Stimulated activated CD4-positive, alpha-beta T cell treated with anti-CD3 and anti-CD28 coated beads, Interleukin-1b, Interleukin-23, amount 100 ng/mL, for 4 hours (primary cell): ENCODE data around the gene PHF12.
A peak's percentile ranks its signal among the peaks of the same experiment; 100 is the strongest.
"Not testable (repeated sequence)": the region's sequence is repeated elsewhere in the genome, so short reads cannot be mapped to it uniquely, and the experiment has no call there.

Experiments
- DNase-seq, 2 donors: peaks; one replicate each; pipeline ENCODE4 v3.0.0-alpha.2; 2020; ENCODE audit warnings: low read depth in 2 of 2

The PHF12 gene

DNA sequence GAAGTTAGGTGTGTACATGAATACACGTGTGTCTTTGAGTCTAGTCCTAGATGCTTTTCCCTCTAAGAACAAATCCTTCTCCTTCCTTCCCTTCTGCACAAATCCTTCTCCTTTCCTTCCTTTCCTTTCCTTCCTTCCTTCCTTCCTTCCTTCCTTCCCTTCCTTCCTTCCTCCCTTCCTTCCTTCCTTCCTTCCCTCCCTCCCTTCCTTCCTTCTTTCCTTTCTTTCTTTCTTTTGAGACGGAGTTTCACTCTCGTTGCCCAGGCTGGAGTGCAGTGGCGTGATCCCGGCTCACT is 47.8 kb downstream of the PHF12 start:
- DNase-seq: not testable (repeated sequence)

DNA sequence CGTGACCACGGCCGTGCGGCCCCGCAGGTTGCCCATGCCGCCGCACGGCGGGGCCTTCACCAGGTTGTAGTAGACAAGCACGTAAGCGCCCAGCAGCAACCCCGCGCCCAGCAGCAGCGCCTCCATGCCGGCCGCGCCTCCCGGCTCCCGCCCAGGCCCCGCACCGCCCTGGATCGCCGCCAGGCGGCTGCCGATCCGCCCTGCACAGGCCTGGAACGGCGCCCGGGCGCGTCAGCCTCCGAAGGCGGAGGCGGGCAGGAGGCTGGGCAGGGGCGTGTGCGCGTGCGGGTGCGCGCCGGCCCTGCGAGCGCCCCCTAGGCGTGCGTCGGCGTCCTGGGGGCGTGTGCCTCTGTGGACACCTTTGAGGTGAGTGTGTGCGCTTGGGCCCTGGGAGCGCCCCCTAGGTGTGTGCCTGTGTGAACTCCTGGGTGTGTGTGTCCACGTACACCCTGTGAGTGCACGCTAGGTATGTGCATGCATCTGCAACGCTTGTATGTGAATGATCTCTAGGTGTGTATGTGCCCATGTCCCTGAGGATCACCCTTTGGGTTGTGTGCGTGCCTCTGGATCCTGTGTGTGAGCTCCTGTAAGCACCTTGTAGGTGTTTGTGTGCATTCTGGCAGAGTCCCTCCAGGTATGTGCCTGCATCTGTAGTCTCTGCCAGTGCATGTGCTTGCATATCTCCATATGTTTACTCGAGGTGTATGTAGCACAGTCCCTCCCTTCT is 48.3 kb downstream of the PHF12 start, which contains the start of gene DHRS13:
Gene DHRS13 (minus strand): TSS at position 261 of the 727 bp plus-strand sequence. CDS start 135 bp downstream, at position 126.
- peak; percentile 90 to 95 for DNase-seq

DNA sequence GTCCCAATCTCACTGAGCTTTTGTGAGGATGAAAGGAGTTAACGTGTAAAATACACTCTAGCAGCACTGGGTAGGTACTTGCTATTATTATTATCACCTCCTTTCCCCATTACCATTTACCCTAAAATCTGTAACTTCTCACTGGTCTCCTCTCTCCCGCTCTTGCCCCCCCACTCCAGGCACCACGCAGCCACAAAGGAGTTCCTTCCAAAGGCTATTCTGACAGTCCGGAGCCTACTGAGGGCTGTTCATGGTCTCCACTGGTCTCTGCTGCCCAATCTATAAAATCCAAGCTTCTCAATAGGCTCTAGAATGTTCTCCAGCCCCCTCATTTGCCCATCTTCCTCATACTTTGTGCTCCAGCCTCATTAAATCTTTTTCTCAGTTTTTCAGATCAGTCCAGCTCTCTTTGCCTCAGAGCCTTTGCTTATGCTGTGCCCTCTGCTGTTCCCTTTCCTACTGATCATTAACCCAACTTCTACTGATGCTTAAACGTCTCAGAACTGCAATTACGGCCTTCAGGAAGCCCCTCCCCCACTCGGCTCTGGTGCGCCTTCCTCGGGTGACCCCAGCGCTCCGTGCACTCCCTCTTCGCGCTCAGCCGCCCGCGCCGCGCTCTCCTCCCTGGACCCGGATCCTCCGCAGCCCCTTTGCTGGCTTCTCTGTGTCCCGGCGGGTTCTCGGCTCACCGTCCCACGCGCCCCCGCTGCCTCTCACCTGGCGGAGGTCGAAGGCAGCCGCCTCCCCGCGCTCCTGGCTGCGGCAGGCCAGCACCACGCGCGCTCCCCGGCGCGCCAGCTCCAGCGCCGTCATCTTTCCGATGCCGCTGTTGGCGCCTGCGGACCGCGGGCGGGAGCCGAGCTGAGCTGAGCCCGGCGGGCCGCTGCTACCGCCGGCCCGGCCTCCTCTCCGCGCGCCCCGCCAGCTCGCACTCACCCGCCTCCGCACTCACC is 49.2 kb downstream of the PHF12 start:
- peak; percentile 18 to 52 for DNase-seq

DNA sequence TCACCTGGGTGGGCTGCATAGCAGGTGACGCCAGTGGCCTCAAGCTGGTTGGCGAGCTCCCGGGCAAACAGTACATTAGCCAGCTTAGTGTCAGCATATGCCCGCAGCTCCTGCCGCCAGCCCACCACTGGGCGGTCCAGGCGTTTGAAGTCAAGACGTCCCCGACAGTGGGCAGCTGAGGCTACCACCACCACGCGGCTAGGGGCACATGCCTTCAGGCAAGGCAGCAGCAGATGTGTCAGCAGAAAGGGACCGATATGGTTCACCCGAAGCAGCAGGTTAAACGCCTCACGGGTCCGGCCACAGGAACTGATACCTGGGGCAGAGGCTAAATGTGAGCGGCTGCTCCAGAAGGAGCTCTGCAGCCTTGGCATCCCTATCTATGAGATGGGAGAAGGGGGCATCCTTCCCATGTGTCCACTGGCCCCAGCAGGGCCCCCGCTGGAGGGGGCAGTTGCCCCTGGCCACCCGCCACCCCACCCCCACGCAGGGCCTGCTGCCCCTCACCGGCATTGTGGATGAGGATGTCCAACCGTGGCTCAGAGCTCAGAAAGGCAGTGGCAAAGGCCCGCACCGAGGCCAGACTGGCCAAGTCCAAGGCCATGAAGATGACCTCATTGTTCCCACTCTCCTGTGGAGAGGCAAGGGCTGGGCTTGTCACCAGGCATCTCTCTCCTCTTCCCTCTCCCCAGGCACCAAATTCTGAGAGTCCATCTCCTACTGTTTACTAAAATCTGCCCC is 50.2 kb downstream of the PHF12 start:
- DNase-seq: no peak

DNA sequence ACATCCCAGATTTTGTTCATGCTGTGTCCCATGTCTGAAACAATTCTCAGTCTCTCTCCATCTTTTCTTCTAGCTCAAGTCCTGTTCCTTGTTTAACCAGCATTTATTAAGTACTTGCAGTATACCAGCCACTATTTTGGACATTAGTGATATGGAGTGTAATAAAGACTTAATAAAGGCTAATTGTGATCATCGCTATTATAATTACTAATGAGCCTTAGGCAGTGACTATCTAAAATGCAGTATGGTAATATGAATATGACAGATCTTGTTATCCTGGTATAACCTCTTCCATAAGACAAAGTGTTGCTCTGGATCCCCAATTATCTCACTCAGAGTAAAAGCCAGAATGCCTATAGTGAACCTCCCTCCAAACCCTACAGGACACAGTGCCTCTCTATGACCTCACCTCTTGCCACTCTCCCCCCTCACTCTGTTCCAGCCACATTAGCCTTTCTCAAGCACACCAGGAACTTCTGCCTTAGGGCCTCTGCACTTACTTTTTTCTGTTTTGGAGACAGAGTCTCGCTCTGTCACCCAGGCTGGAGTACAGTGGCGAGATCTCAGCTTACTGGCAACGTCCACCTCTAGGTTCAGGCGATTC is 52.0 kb downstream of the PHF12 start:
- no peak for DNase-seq

DNA sequence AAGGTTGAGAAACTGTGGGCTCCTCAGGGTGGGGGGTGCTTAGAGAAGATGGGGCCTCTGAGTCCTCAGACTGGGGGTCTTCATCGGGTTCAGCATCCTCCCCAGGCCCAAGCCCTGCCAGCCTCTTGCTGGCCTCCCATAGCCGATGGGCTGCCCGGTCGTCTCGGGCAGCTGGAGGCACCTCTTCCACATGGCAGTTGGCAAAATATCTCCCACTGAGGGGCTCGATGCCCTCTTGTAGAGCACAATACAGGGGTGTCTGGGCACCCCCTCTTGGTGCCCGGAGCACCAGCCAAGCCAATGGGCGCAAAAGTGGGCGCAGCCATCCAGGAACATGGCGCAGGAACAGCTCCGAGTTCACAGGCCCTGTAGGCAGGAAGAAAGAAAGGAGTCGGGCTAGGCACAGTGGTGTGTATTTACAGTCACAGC is 52.8 kb downstream of the PHF12 start:
- no peak for DNase-seq

DNA sequence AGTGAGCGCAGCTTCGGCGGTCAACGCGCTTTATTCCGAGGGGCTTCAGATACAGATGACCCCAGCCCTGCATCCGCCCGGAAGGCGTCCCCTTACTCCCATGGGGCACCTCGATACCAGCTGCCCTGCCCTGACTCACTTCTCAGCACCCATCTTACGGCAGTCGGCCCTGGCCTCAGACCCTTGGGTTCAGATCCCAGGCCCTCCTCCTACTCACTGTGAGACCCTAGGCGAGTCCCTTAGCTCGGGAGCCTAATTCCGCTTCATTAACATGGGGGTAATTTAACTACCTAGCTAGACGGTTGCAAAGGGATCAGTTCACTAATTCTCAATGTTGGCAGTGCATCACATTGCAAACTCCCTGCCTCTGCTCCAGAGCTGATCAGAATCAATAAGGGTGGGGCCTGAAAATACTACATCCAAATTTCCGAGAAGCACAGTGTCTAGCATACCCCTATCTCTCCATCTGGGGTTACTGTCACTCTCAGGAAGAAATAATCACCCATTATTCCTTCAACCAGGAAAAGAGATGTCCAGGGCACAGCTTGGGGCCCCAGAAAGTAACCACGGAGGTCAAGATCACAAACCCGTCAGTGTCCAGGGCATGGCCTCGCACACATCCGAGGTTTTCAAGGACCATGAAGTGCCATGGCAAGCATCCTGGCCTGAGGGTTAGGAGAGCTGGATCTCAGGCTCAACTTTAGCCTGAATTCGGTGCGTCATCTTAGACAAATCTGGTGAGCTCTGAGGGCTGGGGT is 53.4 kb downstream of the PHF12 start:
- DNase-seq: no peak

DNA sequence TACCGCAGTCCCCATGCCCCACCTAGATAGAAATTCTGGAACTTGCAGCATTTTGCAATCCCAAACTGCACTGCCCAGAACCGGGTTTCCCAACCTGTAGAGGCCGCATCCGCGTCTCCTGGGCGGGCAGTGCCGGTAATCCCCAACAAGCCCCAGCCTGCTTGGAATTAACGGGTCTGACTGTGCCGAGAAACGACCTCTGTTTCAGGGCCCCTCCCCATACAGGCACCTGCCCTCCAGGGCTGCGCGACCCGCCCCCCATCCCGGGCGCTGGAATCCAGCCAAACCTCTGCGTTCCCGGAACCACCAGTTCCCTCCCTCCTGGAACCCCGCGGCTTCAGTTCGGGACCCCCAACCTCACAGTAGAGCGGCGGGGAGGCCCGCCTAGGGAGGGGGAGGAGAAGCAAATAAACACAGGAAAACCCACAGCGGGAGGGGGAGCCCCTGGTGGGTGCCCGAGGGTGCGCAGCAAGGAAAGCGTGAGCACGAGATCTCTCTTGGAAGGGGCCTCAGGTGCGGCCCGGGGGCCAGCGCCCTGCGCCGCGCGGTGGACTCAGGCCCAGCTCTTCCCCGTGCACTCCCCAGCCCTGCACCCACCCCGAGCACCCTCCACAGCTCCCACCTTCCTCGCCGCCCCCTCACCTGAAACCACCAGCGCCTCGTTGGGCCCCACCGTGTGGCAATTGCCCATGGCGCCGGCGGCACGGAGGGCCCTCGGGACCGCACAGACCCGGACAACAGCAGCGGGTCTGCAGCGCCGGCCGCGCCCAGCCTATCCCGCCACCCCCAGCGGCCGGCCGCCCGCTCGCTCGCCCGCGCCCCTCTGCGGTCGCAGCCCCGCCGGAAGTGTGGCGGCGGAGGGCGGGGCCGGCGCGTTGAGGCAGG is 54.2 kb downstream of the PHF12 start, which contains the start of gene FLOT2:
Gene FLOT2 (minus strand): TSS at position 850 of the 885 bp plus-strand sequence. CDS start 159 bp downstream, at position 691.
- peak; percentile 40 to 55 for DNase-seq

DNA sequence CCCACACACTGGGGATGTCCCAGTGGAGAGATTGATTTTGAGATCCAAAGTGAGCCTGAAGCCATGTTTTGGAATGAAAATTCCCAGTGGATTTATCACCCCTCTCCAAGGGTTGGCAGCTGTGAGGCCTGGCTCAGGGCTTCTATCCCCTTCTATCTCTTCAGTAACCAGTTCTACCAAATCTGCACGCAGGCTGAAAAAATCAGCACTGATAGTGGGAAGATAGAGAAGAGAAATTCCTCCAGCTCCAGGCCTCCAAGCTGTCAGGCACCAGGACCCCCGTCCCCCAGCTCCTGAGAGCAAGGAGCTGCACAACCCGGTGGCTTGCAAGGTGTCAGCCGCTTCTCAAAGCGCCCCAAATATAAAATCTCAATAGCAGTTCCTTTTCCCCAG is 54.8 kb downstream of the PHF12 start:
- no peak for DNase-seq

DNA sequence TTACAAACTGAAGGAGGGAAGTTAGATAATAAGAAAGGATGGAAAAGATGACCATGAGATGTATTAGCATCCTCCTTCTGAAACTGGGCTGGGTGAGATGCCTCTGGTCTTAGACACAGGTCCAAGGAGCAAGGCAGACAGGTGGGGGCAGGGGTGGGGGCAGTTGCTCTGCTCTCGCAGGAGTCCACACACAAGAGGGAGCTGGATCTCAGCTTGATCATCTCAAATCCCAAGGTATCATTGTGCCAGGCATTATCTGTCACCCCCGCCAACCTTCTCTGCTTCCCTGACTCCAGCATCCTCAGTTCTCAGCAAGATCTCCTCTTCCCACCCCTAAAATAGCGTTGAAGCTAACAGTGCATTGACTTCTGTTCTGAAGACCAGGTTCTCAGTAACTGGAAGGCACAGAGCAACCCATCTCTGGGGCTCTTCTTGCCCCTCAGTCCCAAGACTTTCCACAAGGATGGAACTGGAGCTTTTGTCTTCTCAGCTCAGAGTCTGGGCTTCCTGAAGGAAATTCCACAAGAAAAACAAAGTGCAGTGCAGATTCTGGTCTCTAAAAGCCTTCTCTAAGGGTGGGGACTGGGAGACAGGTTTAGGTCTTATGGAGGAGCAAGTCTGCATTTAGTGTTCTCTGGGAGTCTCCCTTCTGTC is 55.4 kb downstream of the PHF12 start:
- no peak for DNase-seq

DNA sequence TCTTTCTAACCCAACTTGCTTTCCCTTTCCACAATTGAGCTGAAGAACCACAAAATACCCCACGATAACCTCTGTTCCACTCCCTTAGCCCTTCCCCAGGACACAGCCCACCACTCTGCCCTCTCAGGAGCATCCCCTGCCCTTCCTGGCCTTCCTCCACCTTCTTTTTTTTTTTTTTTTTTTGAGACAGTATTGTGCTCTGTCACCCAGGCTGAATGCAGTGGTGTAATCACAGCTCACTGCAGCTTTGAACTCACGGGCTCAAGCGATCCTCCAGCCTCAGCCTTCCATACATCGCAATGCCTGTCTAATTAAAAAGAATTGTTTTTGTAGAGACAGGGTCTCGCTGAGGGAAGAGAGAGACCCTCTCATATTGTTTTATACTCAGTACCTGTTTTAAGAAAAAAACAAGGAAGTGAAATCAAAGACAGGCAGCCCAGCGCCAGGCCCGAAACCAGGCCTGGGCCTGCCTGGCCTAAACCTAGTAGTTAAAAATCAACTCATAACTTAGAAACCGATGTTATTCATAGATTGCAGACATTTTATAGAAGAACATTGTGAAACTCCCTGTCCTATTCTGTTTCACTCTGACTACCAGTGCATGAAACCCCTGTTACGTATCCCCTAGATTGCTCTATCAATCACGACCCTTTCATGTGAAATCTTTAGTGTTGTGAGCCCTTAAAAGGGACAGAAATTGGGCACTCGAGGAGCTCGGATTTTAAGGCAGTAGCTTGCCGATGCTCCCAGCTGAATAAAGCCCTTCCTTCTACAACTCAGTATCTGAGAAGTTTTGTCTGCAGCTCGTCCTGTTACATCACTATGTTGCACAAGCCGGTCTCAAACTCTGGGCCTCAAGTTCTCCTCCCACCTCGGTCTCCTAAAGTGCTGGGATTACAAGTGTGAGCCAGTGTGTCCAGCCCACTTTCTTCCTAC is 57.8 kb downstream of the PHF12 start:
- DNase-seq: not testable (repeated sequence)

DNA sequence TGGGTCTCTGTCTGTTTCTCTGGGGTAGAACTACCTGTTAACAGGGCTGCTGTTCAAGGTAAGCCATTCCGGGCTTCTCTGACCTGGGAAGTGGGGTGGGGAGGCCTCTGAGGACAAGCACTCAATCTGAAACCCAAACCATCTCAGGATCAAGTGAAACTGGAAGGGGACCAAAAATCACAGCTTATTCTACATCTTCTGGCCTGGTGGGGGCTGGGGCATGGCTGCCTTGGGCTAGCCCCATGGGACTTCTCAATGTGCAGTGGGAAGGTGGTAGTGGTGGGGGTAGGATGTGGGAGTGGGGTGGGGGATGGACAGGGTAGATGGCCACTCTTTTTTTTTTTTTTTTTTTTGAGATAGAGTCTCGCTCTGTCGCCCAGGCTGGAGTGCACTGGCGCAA is 59.3 kb downstream of the PHF12 start:
- no peak for DNase-seq

DNA sequence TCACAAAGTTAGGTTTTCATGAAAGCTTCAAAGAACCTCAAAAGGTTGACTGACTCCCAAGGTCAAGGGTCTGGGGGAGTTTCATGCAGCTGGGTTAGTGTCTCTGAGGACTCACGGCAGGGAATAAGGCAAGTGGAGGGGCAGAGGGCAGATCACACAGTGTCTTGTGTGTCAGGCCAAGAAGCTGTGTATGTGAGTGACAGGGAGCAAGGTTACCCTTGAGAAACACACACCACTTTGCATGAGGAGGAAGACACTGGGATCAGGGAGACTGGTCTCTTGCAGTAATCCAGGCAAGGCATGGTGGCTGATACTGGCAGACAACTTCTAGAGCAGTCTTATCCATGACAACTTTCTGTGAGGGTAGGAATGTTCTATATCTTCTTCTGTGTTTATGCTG is 60.1 kb downstream of the PHF12 start:
- no peak for DNase-seq

DNA sequence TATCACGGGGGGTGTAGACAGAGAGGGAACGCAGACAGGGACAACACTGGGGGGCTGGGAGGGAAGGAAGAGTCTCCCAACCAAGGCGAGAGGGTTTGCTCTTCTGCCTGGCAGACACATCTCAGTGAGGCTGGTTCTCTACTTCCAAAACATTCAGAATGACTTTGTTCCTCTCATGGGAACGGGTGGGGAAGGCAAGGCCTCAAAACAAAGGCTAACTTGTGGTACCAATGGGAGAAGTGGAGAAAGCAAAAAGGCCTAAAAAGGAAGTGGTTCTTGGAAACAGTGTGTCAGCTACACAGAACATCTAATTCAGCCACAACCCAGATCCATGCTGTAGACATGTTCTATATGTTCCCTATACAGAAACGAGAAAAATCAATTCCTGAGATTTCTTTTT is 61.3 kb downstream of the PHF12 start:
- no peak for DNase-seq

DNA sequence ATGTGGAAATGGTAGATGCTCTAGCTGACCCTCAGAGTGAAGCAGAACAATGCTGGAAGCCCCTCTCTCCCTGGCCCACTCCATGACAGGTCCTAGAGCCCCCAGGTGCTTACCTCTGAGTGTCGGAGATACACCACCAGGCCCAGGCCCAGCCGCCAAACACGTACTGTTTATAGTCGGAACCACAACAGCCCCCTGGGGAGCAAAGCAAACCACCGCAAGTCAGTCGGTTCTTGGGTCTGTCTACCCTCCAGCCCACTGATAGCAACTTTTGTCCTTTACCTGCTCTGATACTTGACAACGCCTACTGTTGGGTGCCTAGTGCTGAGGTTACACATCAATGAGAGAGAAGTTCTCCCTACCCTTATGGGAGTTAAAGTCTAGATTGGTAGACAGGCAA is 62.5 kb downstream of the PHF12 start:
- no peak for DNase-seq

DNA sequence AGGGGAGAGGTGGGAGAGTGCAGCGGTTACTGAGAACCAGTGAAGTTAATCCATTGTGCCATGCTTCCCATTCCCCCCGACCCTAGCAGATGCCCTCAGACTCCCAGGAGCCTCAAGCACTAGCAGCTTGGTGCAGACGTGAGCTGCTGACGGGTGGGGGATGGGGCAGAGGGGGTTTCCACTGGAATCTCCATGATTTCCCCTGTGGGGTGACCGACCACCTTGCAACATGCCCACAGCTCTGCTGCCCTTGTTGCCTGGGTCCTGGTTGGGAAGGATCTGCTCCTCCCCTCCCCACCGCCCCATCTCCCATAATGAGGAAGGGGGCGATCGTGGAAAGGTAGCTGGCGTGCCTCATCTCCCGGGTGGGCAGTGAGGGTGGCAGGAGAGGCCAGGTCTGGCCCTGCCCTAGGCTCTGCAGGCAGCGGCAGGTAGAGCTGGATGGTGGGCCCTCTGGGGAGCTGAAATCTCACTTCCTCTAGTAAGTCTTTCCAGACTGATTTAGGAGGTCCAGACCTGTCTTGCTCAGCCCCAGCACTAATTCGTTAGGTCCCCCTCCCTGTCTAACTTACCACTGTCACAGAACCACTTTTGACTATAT is 63.3 kb downstream of the PHF12 start:
- DNase-seq: no peak

DNA sequence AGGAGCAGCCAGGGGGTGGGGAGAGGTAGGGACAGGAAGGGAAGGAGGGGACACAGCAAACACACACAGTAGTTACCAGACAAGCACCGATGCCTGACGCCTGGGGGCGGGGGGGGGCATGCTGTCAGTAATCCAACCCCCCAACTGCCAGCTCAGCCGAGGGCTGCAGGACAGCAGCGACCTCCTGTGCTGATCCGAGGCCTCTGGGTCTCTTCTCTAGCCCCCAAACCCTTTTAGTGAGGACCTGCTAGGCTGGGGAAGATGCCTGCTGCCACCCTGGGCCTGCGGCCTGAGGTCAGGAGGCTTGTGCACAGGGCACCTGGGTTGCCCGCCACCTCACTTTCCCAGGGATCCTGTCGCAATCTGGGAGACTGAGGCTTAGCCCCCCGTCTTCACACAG is 65.4 kb downstream of the PHF12 start:
- no peak for DNase-seq

DNA sequence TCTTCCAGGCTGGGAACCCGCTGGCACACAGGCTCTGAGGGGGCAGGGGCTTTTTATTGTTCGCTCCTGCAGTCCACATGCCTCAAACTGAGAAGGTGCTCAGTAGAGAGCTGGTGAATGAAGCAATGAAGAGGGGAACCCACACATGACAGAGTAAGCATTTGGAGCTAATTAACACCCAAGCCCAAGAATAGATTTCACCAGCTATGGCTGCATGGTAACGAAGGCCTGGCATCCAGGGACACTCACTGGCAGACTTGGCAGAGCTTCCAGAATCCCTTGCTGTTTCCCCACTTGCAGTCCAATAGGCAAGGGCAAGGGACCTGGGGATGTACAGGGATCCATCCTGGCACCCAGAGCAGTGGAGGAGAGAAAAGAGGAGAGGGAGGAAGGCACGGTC is 66.0 kb downstream of the PHF12 start:
- no peak for DNase-seq
